OCI-LY1 (cell line): ENCODE measurements around the gene PLEKHA8.
"Not testable (repeated sequence)": the region's sequence is repeated elsewhere in the genome, so short reads cannot be mapped to it uniquely, and the experiment has no call there.

ENCODE experiments used
- H2AFZ ChIP-seq: fragments of 200-600 bp; sonication (generic), shearing (Covaris generic); 2 replicates; pipeline ENCODE4 v1.6.0; 2014; ENCODE audit warnings: antibody characterized with exemption, mild to moderate bottlenecking, low read length
- H3F3A ChIP-seq: fragments of 200-600 bp; sonication (generic), shearing (Covaris generic); 2 replicates; pipeline ENCODE4 v1.6.0; 2014; ENCODE audit warnings: mild to moderate bottlenecking, antibody characterized with exemption, low read length, moderate library complexity; ENCODE audit not compliant: insufficient read depth
- H3K27ac ChIP-seq: fragments of 200-600 bp; sonication (generic); 2 replicates; pipeline ENCODE4 v1.5.1; 2014; ENCODE audit warnings: low read length, mixed run types, mild to moderate bottlenecking, low read depth; ENCODE audit not compliant: poor library complexity, severe bottlenecking
- H3K27me3 ChIP-seq: fragments of 200-600 bp; sonication (generic); 2 replicates; pipeline ENCODE4 v1.6.0; 2014; ENCODE audit warnings: antibody characterized with exemption, mild to moderate bottlenecking, low read length, moderate library complexity; ENCODE audit not compliant: insufficient read depth
- H3K36me3 ChIP-seq: fragments of 200-600 bp; sonication (generic); 2 replicates; pipeline ENCODE4 v1.6.1; 2014; ENCODE audit warnings: mild to moderate bottlenecking, antibody characterized with exemption, low read length, moderate library complexity, mixed read lengths; ENCODE audit not compliant: insufficient read depth
- H3K4me1 ChIP-seq: fragments of 200-600 bp; sonication (generic); 2 replicates; pipeline ENCODE4 v1.5.1; 2014; ENCODE audit warnings: mild to moderate bottlenecking, low read length, moderate library complexity; ENCODE audit not compliant: insufficient read depth, severe bottlenecking
- H3K4me2 ChIP-seq: fragments of 200-600 bp; sonication (generic), shearing (Covaris generic); 2 replicates; pipeline ENCODE4 v1.6.1; 2014; ENCODE audit warnings: low read length
- H3K4me3 ChIP-seq: fragments of 200-600 bp; sonication (generic); 2 replicates; pipeline ENCODE4 v1.5.1; 2014; ENCODE audit warnings: low read length, low read depth, mild to moderate bottlenecking, mixed read lengths; ENCODE audit not compliant: poor library complexity, severe bottlenecking
- H3K79me2 ChIP-seq: fragments of 200-600 bp; shearing (Covaris generic); 2 replicates; pipeline ENCODE4 v1.6.1; 2016; ENCODE audit warnings: mixed run types, low read length, mixed read lengths; ENCODE audit not compliant: insufficient read depth
- H3K9ac ChIP-seq: fragments of 200-600 bp; sonication (generic), shearing (Covaris generic); 2 replicates; pipeline ENCODE4 v1.6.1; 2014; ENCODE audit warnings: mild to moderate bottlenecking, low read length, mixed read lengths
- H3K9me2 ChIP-seq: fragments of 200-600 bp; sonication (generic), shearing (Covaris generic); 2 replicates; pipeline ENCODE4 v1.6.1; 2014; ENCODE audit warnings: low read depth, mild to moderate bottlenecking, low read length, mixed read lengths
- H3K9me3 ChIP-seq: fragments of 200-600 bp; shearing (Covaris generic); 2 replicates; pipeline ENCODE4 v1.6.1; 2014; ENCODE audit warnings: low read length, mixed read lengths
- H4K20me1 ChIP-seq: fragments of 200-600 bp; sonication (generic), shearing (Covaris generic); 2 replicates; pipeline ENCODE4 v1.6.0; 2016; ENCODE audit warnings: mild to moderate bottlenecking, low read length; ENCODE audit not compliant: insufficient read depth
- EZH2 ChIP-seq: fragments of 200-600 bp; sonication (generic), shearing (Covaris generic); IDR thresholded peaks from 2 replicates; pipeline ENCODE4 v1.8.0; 2017; ENCODE audit warnings: borderline replicate concordance, mixed run types, mild to moderate bottlenecking, antibody characterized with exemption, low read length, moderate library complexity, mixed read lengths
- TF ChIP-seq, protein P1 (sequence below): fragments of 200-600 bp; sonication (generic), shearing (Covaris generic); IDR thresholded peaks from 2 replicates; pipeline ENCODE4 v1.5.1; 2017; ENCODE audit warnings: mild to moderate bottlenecking, antibody characterized with exemption, low read length, moderate library complexity, mixed read lengths

PLEKHA8 gene

DNA sequence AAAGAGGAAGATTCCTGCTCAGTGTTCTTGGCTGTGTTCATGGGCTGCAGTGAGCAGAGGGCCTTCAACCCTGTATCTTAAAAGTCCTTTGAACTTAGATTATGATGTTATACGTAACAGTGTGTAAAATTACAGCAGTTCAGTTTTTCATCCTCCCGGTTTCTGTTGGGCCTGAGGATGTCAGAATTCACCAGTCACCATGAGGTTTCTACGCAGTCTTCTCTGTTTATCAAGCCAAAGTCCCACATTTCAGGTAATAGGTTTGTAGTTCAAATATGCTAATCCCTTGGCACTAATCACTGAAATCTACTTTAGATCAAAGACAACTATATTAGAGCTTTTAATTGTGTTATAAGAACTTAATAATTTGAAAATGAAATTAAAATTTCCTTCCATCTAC is 24.9 kb downstream of the PLEKHA8 start:
- Histone ChIP-seq H3K27me3 (no peaks in the 10 kb centered on the region), H3K9me3 (no peaks in the 10 kb centered on the region), H3K4me3 (no peak overlapping the region), H4K20me1 (no peaks in the 10 kb centered on the region), H3K9me2 (no peaks in the 10 kb centered on the region), H3K27ac (no peak overlapping the region), H3K4me1 (no peaks in the 10 kb centered on the region), H3K9ac (no peak overlapping the region), H3K79me2 (no peaks in the 10 kb centered on the region), H3F3A (no peaks in the 10 kb centered on the region), H2AFZ (no peak overlapping the region), H3K36me3 (peaks cover 17% of the 10 kb centered on the region), H3K4me2 (no peak overlapping the region)
- TF ChIP-seq EZH2 = no peak
- TF ChIP-seq, protein P1, sequence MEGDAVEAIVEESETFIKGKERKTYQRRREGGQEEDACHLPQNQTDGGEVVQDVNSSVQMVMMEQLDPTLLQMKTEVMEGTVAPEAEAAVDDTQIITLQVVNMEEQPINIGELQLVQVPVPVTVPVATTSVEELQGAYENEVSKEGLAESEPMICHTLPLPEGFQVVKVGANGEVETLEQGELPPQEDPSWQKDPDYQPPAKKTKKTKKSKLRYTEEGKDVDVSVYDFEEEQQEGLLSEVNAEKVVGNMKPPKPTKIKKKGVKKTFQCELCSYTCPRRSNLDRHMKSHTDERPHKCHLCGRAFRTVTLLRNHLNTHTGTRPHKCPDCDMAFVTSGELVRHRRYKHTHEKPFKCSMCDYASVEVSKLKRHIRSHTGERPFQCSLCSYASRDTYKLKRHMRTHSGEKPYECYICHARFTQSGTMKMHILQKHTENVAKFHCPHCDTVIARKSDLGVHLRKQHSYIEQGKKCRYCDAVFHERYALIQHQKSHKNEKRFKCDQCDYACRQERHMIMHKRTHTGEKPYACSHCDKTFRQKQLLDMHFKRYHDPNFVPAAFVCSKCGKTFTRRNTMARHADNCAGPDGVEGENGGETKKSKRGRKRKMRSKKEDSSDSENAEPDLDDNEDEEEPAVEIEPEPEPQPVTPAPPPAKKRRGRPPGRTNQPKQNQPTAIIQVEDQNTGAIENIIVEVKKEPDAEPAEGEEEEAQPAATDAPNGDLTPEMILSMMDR = no peak

DNA sequence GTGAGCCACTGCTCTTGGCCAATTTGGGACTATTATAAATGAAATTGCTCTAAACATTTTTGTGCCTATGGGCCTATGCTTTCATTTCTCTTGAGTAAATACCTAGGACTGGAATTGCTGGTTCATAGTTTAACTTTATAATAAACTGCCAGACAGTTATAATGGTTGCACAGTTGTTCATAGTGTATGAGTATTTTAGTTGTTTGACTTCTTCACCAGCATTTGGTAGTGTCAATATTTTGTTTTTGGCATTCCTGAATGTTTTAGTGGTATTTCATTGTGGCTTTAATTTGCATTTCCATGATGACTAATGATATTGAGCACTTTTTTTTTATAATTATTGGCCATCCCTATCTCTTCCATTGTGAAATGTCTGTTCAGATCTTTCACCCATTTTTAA is 29.5 kb downstream of the PLEKHA8 start:
- Histone ChIP-seq H3K36me3 (peaks cover 19% of the 10 kb centered on the region), H3K9me3 (no peaks in the 10 kb centered on the region), H3K27me3 (no peaks in the 10 kb centered on the region), H2AFZ (no peak overlapping the region), H3K27ac (no peak overlapping the region), H3K9me2 (no peaks in the 10 kb centered on the region), H3K79me2 (no peaks in the 10 kb centered on the region), H3K4me3 (no peak overlapping the region), H4K20me1 (no peaks in the 10 kb centered on the region), H3K4me1 (peaks cover 6% of the 10 kb centered on the region), H3K4me2 (no peak overlapping the region), H3K9ac (no peak overlapping the region), H3F3A (no peaks in the 10 kb centered on the region)
- TF ChIP-seq EZH2 = no peak
- TF ChIP-seq, protein P1 = no peak

DNA sequence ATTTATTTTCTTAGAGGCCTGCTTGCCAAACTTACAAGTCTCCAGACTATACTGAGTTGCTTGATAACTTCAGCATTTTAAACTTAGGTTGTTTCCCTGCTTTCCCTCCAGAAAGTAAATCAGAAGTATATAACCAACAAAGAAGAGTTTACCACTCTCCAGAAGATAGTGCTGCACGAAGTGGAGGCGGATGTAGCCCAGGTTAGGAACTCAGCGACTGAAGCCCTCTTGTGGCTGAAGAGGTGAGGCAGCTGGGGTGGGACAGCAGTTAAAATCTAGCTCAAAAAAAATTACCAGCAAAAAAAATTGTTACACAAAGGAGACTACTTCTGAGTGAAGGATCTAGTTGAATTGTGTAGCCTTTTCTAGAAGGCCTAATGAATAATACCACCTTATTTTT is 33.6 kb downstream of the PLEKHA8 start:
- not testable (repeated sequence) for H3F3A ChIP-seq, H3K9me2 ChIP-seq, H3K9me3 ChIP-seq, H2AFZ ChIP-seq, H3K27me3 ChIP-seq, H3K79me2 ChIP-seq, H3K9ac ChIP-seq, H3K4me2 ChIP-seq, H3K4me3 ChIP-seq, H4K20me1 ChIP-seq, H3K27ac ChIP-seq, H3K4me1 ChIP-seq
- TF ChIP-seq, protein P1 = peak; percentile 82
- peaks cover 11% of the 10 kb centered on the region for H3K36me3 ChIP-seq
